HG03045 (cell line): ENCODE results near the gene GPR68.

Experiments used
- ATAC-seq: cut with Tn5 transposase; IDR thresholded peaks from one replicate; pipeline ENCODE4 v1.9.1; 2021; ENCODE audit warnings: mild to moderate bottlenecking, moderate library complexity; ENCODE audit not compliant: unreplicated experiment

GPR68 gene, protein sequence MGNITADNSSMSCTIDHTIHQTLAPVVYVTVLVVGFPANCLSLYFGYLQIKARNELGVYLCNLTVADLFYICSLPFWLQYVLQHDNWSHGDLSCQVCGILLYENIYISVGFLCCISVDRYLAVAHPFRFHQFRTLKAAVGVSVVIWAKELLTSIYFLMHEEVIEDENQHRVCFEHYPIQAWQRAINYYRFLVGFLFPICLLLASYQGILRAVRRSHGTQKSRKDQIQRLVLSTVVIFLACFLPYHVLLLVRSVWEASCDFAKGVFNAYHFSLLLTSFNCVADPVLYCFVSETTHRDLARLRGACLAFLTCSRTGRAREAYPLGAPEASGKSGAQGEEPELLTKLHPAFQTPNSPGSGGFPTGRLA

GRCh38 chr14:91244501-91244901 lies at the start of gene GPR68:
TSS of gene GPR68 (minus strand) at chr14:91244704. CDS start at chr14:91235050, 9,654 bp downstream.
- ATAC-seq: no peak

- ATAC-seq: no peak
Measured at GRCh38 chr14:91294153-91294552, 49.6 kb upstream of the GPR68 start.

DNA sequence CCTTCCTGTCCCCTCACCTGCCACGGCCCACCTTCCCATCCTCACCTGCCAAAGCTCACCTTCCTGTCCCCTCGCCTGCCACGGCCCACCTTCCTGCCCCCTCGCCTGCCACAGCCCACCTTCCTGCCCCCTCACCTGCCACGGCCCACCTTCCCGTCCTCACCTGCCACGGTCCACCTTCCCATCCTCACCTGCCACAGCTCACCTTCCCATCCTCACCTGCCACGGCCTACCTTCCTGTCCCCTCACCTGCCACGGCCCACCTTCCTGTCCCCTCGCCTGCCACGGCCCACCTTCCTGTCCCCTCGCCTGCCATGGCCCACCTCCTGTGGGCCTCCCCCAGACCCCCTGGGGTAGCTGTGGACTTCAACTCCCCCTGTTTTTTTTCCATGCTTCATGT lies 48.8 kb upstream of the GPR68 start:
- no peak for ATAC-seq

DNA sequence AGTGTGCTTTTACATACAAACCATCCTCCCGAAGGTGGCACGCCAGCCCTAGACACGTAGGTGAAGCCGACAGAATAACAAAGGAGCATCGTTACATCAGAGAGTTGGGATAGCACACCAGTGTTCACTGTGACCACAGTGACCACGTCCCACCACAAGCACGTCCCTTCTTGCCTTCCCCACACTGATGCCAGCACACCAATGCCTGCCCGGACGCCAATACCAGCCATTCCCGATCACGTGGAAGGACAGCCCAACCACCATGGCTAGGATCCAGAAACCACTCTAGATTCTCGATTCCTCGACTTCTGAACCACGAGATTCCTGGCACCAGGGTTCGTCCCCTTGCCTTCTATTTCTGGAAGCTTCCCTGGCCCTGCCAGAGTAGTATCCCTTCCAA lies 48.0 kb upstream of the GPR68 start:
- ATAC-seq: no peak

GRCh38 chr14:91291786-91292405 lies 47.4 kb upstream of the GPR68 start:
- no peak for ATAC-seq

DNA sequence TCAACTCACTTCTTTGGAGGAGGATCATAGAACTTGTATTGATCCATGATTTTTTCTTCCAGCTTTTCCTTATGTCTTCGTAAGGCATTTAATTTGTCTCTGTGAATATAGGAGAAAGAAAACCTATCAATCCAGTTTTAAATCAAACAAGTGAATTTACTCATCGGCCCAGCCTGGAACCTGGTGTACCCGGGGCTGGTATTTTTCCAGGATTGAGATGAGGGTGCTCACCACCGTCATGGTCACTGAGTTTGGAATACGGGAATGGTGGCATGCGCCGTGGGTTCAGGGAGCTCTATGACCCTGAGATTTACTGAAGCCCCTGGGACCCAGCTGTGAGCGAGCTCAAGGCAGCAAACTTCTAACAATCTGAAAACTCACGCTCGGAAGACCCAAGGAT lies 46.5 kb upstream of the GPR68 start:
- no peak for ATAC-seq

DNA sequence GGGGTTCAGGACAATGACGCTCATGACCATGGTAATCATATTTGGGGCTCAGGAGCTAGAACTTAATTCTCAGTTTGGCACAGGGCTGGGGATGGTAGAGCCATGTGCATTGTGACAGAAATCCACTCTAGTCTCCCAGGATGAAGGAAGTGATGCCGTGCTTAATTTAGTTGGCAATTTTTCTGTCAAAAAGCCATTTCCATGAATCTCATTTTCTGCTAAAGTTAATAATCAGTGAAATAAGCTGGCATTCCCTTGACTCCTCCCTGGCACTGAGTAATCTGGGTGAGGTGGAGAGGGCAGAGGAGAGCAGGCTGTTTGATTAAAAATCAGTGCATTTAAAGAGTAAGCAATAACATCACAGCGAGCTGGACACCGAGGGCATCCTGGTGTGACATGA lies 45.0 kb upstream of the GPR68 start:
- ATAC-seq: no peak

DNA sequence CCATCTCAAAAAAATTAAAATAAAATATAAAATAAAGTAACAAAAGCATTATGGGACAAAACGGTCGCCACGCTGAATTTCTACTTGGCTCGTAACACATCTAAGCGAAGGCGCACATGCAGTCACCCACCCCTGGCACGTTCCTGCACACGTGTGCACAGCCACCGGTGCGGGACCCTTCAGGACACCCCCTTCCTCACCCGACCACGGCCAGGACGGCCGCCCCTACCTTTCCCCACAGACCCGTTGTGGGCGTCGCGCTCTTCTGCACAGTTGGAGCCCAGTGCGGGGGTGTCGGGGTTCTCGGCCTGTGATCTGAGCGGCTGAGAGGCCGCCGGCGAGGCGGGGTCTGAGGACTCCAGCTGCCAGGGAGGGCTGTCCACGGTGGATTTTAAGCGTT lies 44.4 kb upstream of the GPR68 start:
- ATAC-seq: no peak

DNA sequence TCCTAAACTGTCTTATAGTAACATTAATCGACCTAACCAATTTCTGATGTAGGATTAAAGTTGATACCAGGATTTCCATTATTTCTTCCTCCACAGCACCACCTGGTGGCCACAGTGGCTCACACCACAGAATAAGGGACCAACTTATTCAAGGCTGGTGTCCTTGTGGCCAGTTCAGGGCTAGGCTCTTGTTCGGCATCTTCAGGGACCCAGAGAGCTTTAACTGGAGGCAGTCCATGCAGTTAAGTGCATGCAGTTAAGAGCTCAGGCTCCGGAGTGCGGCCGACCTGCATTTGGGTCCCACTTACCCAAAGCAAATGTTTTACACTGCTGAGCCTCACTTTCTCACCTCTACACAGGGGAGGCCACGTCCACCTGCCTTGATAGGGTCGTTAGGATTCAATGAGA lies 42.0 kb upstream of the GPR68 start:
- no peak for ATAC-seq

DNA sequence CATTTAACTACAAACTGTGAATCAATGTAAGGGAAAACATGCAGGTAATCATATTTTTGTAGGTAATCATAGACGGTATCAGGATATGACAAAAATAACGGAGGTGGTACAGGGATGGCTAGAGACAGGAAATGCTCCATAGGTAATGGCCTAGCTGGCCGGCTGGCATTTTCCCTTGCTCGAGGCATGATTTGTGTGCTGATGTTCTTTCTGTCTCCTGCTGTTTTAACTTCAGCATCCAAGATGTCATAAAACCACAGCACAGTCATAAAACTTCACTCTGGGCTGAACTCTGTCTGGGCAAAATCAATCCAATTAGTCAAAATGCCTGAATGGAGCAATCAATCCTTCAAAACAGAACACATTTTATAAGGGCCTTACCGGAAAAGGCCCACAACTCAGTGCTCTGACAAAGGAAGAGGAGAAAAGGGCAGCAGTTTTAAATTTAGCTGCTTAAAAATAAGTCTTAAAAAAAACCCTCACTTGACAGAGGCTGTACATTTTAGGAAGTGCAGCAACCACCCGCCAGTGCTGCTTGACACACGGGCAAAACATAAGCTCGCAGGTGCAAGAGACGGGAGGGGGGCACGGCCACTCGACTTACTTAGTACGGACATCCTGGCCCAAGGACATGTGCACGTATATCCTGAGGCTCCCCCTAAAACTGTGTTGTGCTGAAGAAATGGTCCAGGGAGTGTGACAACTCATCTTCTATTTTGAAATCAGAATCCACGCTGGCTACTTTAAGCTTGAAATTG lies 40.5 kb upstream of the GPR68 start:
- ATAC-seq: no peak

- ATAC-seq: no peak
Measured at GRCh38 chr14:91284146-91284790, 39.8 kb upstream of the GPR68 start.

DNA sequence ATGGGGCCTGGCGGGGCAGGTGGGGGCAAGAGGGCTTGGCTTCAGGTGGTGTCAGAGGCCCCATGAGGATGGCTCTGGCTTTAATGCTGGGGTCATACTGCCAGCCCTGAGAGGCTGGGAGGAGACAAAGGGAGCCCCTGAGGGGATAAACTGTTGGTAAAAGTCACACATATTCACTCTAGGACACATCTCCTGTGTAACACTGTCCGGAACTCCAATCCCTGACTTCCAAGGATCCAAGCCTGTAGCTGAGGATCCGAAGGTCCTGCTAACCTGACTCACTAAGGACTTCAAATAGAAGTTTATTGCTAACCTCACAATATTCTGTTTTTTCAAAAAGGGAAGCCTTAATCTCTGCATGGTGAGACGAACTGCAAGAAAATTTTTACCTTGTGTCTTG lies 39.2 kb upstream of the GPR68 start:
- no peak for ATAC-seq

- no peak for ATAC-seq
Measured at GRCh38 chr14:91282954-91283645, 38.6 kb upstream of the GPR68 start.

DNA sequence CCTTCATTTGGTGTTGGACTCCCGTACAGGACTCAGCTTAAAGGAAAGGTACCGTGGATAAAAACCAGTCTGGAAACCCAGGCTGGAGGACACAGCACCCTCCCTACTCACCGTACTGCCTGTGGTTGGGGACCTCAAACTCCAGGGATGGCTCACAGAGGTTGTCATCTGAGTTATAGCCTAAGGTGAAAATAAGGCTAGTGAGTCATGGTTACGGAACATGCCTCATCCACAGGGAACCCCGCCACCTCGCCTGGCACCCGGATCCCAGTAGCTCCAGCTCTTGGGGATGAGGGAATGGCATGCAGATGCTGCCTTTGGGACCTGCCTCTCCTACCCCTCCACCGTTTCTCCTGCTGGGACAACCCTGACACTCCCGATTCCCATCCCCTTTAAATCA lies 36.8 kb upstream of the GPR68 start:
- no peak for ATAC-seq

- no peak for ATAC-seq
Measured at GRCh38 chr14:91280129-91280528, 35.6 kb upstream of the GPR68 start.

DNA sequence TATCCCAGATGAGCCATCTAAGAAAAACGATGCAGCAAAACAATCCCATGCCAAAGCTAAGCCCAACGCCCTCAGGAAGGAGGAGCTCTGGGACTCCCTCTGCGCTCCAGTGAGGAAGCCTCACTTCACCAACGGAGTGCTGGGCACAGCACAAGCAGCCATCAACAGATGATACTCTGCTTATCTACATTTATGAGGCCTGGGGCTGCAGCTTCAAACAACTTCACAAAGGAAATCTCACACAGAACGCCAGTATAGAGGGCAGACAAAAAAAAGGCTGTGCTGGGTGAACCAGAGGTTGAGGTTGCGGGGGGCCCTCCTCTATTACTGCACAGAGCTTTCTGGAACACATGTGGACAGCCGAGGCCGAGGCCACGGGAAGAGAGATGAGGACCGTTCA lies 34.9 kb upstream of the GPR68 start:
- ATAC-seq: no peak

- no peak for ATAC-seq
Measured at GRCh38 chr14:91278383-91278715, 33.8 kb upstream of the GPR68 start.

GRCh38 chr14:91277546-91278382 lies 33.3 kb upstream of the GPR68 start:
- no peak for ATAC-seq

DNA sequence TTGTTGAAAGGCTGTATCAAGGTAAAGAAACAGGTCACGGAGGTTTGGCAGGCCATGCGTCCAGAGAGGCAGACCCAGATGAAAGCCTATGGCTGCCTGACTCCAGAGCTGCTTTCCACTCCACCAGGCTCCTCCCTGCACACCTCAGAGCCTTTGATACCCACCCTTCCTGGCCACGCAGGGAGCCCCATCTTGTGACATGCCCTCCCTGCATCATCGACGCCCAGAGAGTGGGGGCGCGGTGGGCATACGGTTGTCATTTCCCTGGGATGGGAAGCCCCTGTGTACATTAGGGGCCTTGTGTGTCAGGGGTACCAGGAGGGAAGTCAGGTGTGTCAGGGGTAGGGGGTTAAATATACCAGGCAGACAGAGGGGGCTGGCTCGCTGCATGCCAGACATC lies 30.3 kb upstream of the GPR68 start:
- ATAC-seq: no peak

- no peak for ATAC-seq
Measured at GRCh38 chr14:91273885-91274273, 29.4 kb upstream of the GPR68 start.
